Spleen (tissue), 11 donors: Measurements from ENCODE around the gene IL18BP. TPM values are rescaled to one million over a fixed set of nuclear protein-coding genes. Genes with fewer than 3 reads are reported as not detected.
A peak's percentile ranks its signal among the peaks of the same experiment; 100 is the strongest.

ENCODE experiments used
- DNase-seq: peaks from one replicate; pipeline ENCODE4 v3.0.0-alpha.2; 2020
- H3K27ac ChIP-seq, 8 donors: fragments of 200-600 bp; sonication (generic) in 7 of 8; 1 replicate in 4 of 8; 2 replicates in 4 of 8; pipeline versions ENCODE4 v1.5.0 to v1.8.0; 2016 to 2021; ENCODE audit warnings: inconsistent platforms in 4 of 8, mild to moderate bottlenecking in 4 of 8, moderate library complexity in 1 of 8
- H3K27me3 ChIP-seq, 7 donors: fragments of 200-600 bp; sonication (generic) in 6 of 7; replicated peaks in 1 of 7; 1 replicate in 4 of 7; 2 replicates in 3 of 7; pipeline versions ENCODE4 v1.5.0 to v1.8.0; 2016 to 2021; ENCODE audit warnings: inconsistent platforms in 3 of 7, mild to moderate bottlenecking in 1 of 7
- H3K36me3 ChIP-seq, 6 donors: fragments of 200-600 bp; sonication (generic) in 5 of 6; 1 replicate in 4 of 6; 2 replicates in 2 of 6; pipeline versions ENCODE4 v1.5.0 to v1.8.0; 2016 to 2021; ENCODE audit warnings: inconsistent platforms in 2 of 6
- H3K4me1 ChIP-seq, 6 donors: fragments of 200-600 bp; sonication (generic) in 5 of 6; 1 replicate in 3 of 6; 2 replicates in 3 of 6; pipeline versions ENCODE4 v1.5.0 to v1.8.0; 2016 to 2021; ENCODE audit warnings: inconsistent platforms in 3 of 6
- H3K4me3 ChIP-seq, 8 donors: fragments of 200-600 bp; sonication (generic) in 7 of 8; 1 replicate in 4 of 8; 2 replicates in 4 of 8; pipeline versions ENCODE4 v1.5.0 to v1.8.0; 2016 to 2021; ENCODE audit warnings: inconsistent platforms in 4 of 8, mild to moderate bottlenecking in 4 of 8, moderate library complexity in 2 of 8
- H3K9me3 ChIP-seq, 8 donors: fragments of 200-600 bp; sonication (generic) in 7 of 8; 1 replicate in 4 of 8; 2 replicates in 4 of 8; pipeline versions ENCODE4 v1.5.0 to v1.8.0; 2016 to 2021; ENCODE audit warnings: inconsistent platforms in 4 of 8
- POLR2A ChIP-seq, 3 donors: fragments of 450-650 bp; IDR thresholded peaks; one replicate each; pipeline ENCODE4 v1.5.1; 2017; ENCODE audit warnings: antibody characterized with exemption in 3 of 3, mild to moderate bottlenecking in 1 of 3
- POLR2AphosphoS5 ChIP-seq, 3 donors: sonication (generic); formaldehyde crosslinking; IDR thresholded peaks; one replicate each; pipeline ENCODE4 v1.5.1; 2017; ENCODE audit warnings: antibody characterized with exemption in 3 of 3
- WGBS, 5 donors: extraction: QIAGEN DNeasy Blood & Tissue Kit in 3 of 5; methylation state at CpG; one replicate each; pipeline versions ENCODE4 v1.1.5 to v1.1.7; 2013 to 2018; 5-methylcytosine and 5-hydroxymethylcytosine counted together
- intact Hi-C: fragments of 100-400 bp; cut with DNase I; formaldehyde crosslinking; loops from one replicate; pipeline ENCODE4 v1.15.0; 2023; ENCODE audit warnings: low total_unique reads
- polyA plus RNA-seq, 3 donors: library from polyadenylated mRNA; stranded (reverse); fragments of 200-250 nt; gene quantifications; one replicate each; pipeline ENCODE4 v1.2.1, GENCODE V29; 2013
- total RNA-seq, 7 donors: library from RNA; depleted of rRNA in 3 of 7; stranded (reverse); fragments of >200 nt in 3 of 7; fragmentation: NEBNext Ultra II Directional in 4 of 7; extraction: Animal tissue kit (Norgen Biotek cat#: 25700) in 4 of 7; gene quantifications; one replicate each; pipeline versions ENCODE4 v1.1.0 to v1.2.1, GENCODE V29; 2016 to 2021
- TF ChIP-seq, protein P1 (sequence below), 11 experiments: fragments of 200-600 bp in 7 of 11; fragments of 450-650 bp in 4 of 11; sonication (generic) in 4 of 11; IDR thresholded peaks in 8 of 11; conservative IDR thresholded peaks in 3 of 11; 1 replicate in 7 of 11; 2 replicates in 4 of 11; pipeline versions ENCODE4 v1.4.0 to v1.8.0; 2016 to 2021; ENCODE audit warnings: antibody characterized with exemption in 11 of 11, inconsistent platforms in 4 of 11, mild to moderate bottlenecking in 1 of 11
- donor health status: healthy with polysubstance abuse.
- donor health status: DM: no; HTN: no; CAD: no; lungs with moderate emphysema.
- donor health status: DM: no; HTN: no; CAD: no.
- donor health status: Bipolar disorder and iron deficiency.
- donor health status: healthy.
- donor health status: DM: no; HTN: no; CAD: no.
- donor health status: DM: yes; HTN: yes; CAD: no.

The IL18BP gene
- total and polyA plus RNA-seq, 10 donors, result 13.8 to 84.2 (median 46.7) TPM

DNA sequence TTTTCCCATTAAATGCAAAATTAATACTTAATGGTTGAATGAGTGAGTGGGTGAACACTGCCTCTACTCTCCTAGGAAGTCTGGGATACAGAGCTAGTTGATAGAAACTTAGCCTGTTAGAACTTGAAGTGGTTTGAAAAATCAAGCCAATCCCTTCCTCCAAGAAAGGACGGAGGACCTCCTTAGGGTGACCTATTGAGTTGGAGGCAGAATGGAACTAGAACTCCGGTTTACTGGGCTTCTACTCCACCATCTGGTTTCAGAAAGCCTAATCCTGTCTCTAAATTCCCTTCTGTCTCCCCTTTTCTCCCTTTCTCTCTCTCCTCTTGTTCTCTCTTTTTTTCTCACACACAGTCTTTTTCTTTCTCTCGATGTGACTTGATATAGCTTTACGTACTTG, 19.6 kb upstream of the IL18BP start:
- no peak overlapping the region for H3K4me3 ChIP-seq
- intact Hi-C loops, result no loop called here
- peaks cover 0 to 24% (median 10%) of the 10 kb centered on the region in 6 donors for H3K4me1 ChIP-seq
- peaks cover 0 to 53% (median 11%) of the 10 kb centered on the region in 6 donors for H3K36me3 ChIP-seq
- no peak for TF ChIP-seq POLR2AphosphoS5 (IDR thresholded peaks at IDR 0.05)
- TF ChIP-seq POLR2A (IDR thresholded peaks at IDR 0.05), result no peak
- TF ChIP-seq, protein P1, sequence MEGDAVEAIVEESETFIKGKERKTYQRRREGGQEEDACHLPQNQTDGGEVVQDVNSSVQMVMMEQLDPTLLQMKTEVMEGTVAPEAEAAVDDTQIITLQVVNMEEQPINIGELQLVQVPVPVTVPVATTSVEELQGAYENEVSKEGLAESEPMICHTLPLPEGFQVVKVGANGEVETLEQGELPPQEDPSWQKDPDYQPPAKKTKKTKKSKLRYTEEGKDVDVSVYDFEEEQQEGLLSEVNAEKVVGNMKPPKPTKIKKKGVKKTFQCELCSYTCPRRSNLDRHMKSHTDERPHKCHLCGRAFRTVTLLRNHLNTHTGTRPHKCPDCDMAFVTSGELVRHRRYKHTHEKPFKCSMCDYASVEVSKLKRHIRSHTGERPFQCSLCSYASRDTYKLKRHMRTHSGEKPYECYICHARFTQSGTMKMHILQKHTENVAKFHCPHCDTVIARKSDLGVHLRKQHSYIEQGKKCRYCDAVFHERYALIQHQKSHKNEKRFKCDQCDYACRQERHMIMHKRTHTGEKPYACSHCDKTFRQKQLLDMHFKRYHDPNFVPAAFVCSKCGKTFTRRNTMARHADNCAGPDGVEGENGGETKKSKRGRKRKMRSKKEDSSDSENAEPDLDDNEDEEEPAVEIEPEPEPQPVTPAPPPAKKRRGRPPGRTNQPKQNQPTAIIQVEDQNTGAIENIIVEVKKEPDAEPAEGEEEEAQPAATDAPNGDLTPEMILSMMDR (IDR thresholded peaks at IDR 0.05 in 8 of 11, conservative IDR thresholded peaks at IDR 0.05 in 3 of 11), result no peak
- H3K27ac ChIP-seq, result peak overlapping the region in 2 of 8 donors; percentile 60 to 68
- H3K27me3 ChIP-seq, result no peaks in the 10 kb centered on the region
- no peak for DNase-seq
- no peaks in the 10 kb centered on the region for H3K9me3 ChIP-seq
- 92 to 97% (median 94%) methylated on average over 4 of the region's 4 CpGs for WGBS, 5 donors

DNA sequence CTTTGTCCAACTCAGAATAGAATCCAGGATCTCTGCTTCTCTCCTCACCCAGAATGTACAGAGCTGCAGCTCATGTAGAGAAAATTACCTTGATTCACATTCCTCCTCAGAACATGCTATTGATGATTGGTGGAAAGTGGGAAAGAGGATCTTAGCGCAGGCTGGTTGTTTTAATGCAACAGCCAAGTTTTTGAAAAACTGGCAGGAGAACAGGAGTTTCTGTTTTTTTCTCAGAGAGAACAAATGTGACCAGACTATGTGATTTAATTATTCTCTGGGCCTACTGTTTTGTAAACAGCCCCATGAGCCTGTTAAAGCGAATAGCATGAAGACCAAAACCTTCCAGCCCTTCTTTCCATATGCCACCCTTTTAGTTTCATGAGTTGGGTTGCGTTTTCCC, 19.1 kb upstream of the IL18BP start:
- intact Hi-C loops, result no loop called here
- Histone ChIP-seq H3K27me3 (no peaks in the 10 kb centered on the region), H3K36me3 (peaks cover 0 to 55% (median 11%) of the 10 kb centered on the region in 6 donors), H3K4me3 (no peak overlapping the region), H3K9me3 (no peaks in the 10 kb centered on the region), H3K27ac (no peak overlapping the region), H3K4me1 (peaks cover 0 to 24% (median 10%) of the 10 kb centered on the region in 6 donors)
- 93 to 99% (median 96%) methylated on average over 3 of the region's 3 CpGs for WGBS, 5 donors
- DNase-seq, result no peak
- TF ChIP-seq POLR2A (IDR thresholded peaks at IDR 0.05) (no peak), POLR2AphosphoS5 (IDR thresholded peaks at IDR 0.05) (no peak)
- TF ChIP-seq, protein P1 (IDR thresholded peaks at IDR 0.05 in 8 of 11, conservative IDR thresholded peaks at IDR 0.05 in 3 of 11), result no peak

- Histone ChIP-seq H3K4me3 (no peak overlapping the region), H3K4me1 (peaks cover 0 to 27% (median 11%) of the 10 kb centered on the region in 6 donors), H3K27ac (peak overlapping the region in 5 of 8 donors; percentile 2 to 49 (median 24)), H3K27me3 (no peaks in the 10 kb centered on the region), H3K9me3 (no peaks in the 10 kb centered on the region), H3K36me3 (peaks cover 0 to 65% (median 9%) of the 10 kb centered on the region in 6 donors)
- DNase-seq, result no peak
- intact Hi-C loops, result no loop called here
- 58 to 74% (median 70%) methylated on average over 2 of the region's 2 CpGs for WGBS, 5 donors
- no peak for TF ChIP-seq POLR2AphosphoS5 (IDR thresholded peaks at IDR 0.05)
- TF ChIP-seq, protein P1 (IDR thresholded peaks at IDR 0.05 in 8 of 11, conservative IDR thresholded peaks at IDR 0.05 in 3 of 11), result no peak
- TF ChIP-seq POLR2A (IDR thresholded peaks at IDR 0.05), result no peak
Measured at GRCh38 chr11:71986131-71986530, 12.6 kb upstream of the IL18BP start.

- Histone ChIP-seq H3K4me3 (no peak overlapping the region), H3K9me3 (no peaks in the 10 kb centered on the region), H3K27me3 (no peaks in the 10 kb centered on the region), H3K4me1 (peaks cover 5 to 41% (median 25%) of the 10 kb centered on the region in 6 donors), H3K27ac (no peak overlapping the region), H3K36me3 (peaks cover 0 to 63% (median 9%) of the 10 kb centered on the region in 6 donors)
- DNase-seq, result no peak
- TF ChIP-seq, protein P1 (IDR thresholded peaks at IDR 0.05 in 8 of 11, conservative IDR thresholded peaks at IDR 0.05 in 3 of 11), result no peak
- TF ChIP-seq POLR2A (IDR thresholded peaks at IDR 0.05) (no peak), POLR2AphosphoS5 (IDR thresholded peaks at IDR 0.05) (no peak)
- WGBS, 5 donors, result 47 to 49% (median 48%) methylated on average over 2 of the region's 2 CpGs
- intact Hi-C loops, result no loop called here
Measured at GRCh38 chr11:71987521-71987920, 11.2 kb upstream of the IL18BP start.
